ENCODE measurements around the gene ENG. TPM values are rescaled to one million over a fixed set of nuclear protein-coding genes. Genes with fewer than 3 reads are reported as not detected.
"Not testable (repeated sequence)": the region's sequence is repeated elsewhere in the genome, so short reads cannot be mapped to it uniquely, and the experiment has no call there.

The ENG gene
- total and polyA plus RNA-seq, 10 donors = 29.2 to 334 (median 222) TPM

DNA sequence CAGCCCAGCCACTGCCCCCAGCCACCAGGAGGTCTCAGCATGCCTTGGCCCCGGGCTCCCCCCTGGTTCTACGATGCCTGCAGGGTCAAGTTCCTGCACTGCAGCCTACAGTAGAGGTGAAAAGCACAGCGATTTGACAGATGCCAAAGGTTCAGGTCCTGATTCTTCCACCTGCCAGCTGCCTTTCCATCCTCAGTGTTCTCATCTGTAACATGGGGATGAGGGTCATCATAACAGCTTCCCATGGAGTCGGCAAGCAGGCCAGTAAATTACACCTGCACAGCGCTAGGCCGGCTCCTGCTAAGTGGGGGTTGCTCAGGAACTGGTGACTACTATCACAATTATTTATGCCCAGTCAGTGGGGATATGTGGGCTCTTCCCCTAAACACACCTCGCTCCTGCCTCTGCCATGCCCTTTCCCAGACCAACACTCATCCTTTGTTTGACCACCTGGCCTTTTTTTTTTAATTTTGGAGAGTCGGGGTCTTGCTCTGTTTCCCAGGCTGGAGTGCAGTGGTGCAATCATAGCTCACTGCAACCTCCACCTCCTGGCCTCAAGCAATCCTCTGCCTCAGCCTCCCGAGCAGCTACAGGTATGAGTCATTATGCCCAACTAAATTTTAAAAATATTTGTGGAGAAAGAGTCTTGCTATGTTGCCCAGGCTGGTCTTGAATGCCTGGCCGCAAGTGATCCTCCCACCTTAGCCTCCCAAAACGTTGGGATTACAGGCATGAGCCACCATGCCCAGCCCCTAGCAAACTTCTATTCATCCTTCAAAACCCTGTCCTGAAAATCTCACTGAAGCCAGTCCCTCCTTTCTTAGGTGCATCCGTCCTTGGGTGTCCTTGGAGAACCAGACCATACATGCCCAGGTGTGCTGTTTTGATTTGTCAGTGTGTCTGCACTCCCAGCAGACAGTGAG lies 6.4 kb downstream of the ENG start:
- no peak for DNase-seq
- peak in 1 of 3 donors; percentile 28 for TF ChIP-seq POLR2AphosphoS5 (IDR thresholded peaks at IDR 0.05)
- TF ChIP-seq CTCF (IDR thresholded peaks at IDR 0.05 in 8 of 11, conservative IDR thresholded peaks at IDR 0.05 in 3 of 11) = no peak
- TF ChIP-seq POLR2A (IDR thresholded peaks at IDR 0.05) = no peak
- Histone ChIP-seq H3K27ac (peak overlapping the region; percentile 13 to 91 (median 74)), H3K27me3 (replicated peaks in 1 of 7) (no peaks in the 10 kb centered on the region), H3K36me3 (peaks cover 0 to 42% (median 3%) of the 10 kb centered on the region in 6 donors), H3K9me3 (peaks cover 0 to 24% (median 17%) of the 10 kb centered on the region in 8 donors), H3K4me3 (peak overlapping the region in 5 of 8 donors; percentile 2 to 43 (median 18)), H3K4me1 (peaks cover 19 to 98% (median 62%) of the 10 kb centered on the region in 6 donors)
- 66 to 78% (median 69%) methylated on average over 12 of the region's 12 CpGs for WGBS, 5 donors
- intact Hi-C loops (cut with DNase I; ENCODE audit: low total_unique reads) = no loop called here

GRCh38 chr9:127847178-127847510 lies 7.3 kb downstream of the ENG start:
- DNase-seq = no peak
- intact Hi-C loops (cut with DNase I; ENCODE audit: low total_unique reads) = no loop called here
- no peaks in the 10 kb centered on the region for H3K27me3 ChIP-seq (replicated peaks in 1 of 7)
- H3K27ac ChIP-seq = peak overlapping the region in 7 of 8 donors; percentile 46 to 91 (median 77)
- TF ChIP-seq POLR2AphosphoS5 (IDR thresholded peaks at IDR 0.05) = peak in 2 of 3 donors; percentile 54 to 77
- TF ChIP-seq POLR2A (IDR thresholded peaks at IDR 0.05) = no peak
- peaks cover 19 to 98% (median 67%) of the 10 kb centered on the region in 6 donors for H3K4me1 ChIP-seq
- 43 to 60% (median 56%) methylated on average over 6 of the region's 6 CpGs for WGBS, 5 donors
- H3K36me3 ChIP-seq = peaks cover 0 to 51% (median 6%) of the 10 kb centered on the region in 6 donors
- peak overlapping the region in 4 of 8 donors; percentile 4 to 43 (median 22) for H3K4me3 ChIP-seq
- peaks cover 0 to 24% (median 17%) of the 10 kb centered on the region in 8 donors for H3K9me3 ChIP-seq

- Histone ChIP-seq H3K9me3 (peaks cover 0 to 24% (median 17%) of the 10 kb centered on the region in 8 donors), H3K4me3 (peak overlapping the region in 5 of 8 donors; percentile 4 to 43 (median 23)), H3K27me3 (replicated peaks in 1 of 7) (no peaks in the 10 kb centered on the region), H3K27ac (peak overlapping the region in 7 of 8 donors; percentile 46 to 91 (median 77)), H3K36me3 (peaks cover 0 to 53% (median 8%) of the 10 kb centered on the region in 6 donors), H3K4me1 (peaks cover 19 to 98% (median 69%) of the 10 kb centered on the region in 6 donors)
- intact Hi-C loops (cut with DNase I; ENCODE audit: low total_unique reads) = no loop called here
- DNase-seq = no peak
- WGBS, 5 donors = 36 to 78% (median 66%) methylated on average over 13 to 18 of the region's 18 CpGs
- peak in 1 of 11 experiments; percentile 7 for TF ChIP-seq CTCF (IDR thresholded peaks at IDR 0.05 in 8 of 11, conservative IDR thresholded peaks at IDR 0.05 in 3 of 11)
- TF ChIP-seq POLR2AphosphoS5 (IDR thresholded peaks at IDR 0.05) = peak; percentile 16 to 73 (median 53)
- TF ChIP-seq POLR2A (IDR thresholded peaks at IDR 0.05) = no peak
Measured at GRCh38 chr9:127846443-127847177, 7.8 kb downstream of the ENG start.

DNA sequence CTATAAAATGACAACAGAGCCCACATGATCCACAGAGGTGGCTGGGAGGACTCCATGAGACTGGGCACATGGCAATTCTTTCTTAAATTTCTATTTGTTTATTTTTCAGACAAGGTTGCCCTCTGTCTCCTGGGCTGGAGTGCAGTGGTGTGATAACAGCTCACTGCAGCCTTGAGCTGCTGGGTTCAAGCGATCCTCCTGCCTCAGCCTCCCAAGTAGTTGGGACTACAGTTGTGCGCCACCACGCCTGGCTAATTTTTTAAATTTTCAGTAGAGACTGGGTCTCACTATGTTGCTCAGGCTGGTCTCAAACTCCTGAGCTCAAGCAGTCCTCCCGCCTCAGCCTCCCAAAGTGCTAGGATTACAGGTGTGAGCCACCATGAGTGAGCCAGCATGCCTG lies 8.8 kb downstream of the ENG start:
- Histone ChIP-seq H3K9me3 (peaks cover 0 to 24% (median 17%) of the 10 kb centered on the region in 8 donors), H3K4me1 (peaks cover 19 to 98% (median 69%) of the 10 kb centered on the region in 6 donors), H3K36me3 (peaks cover 0 to 59% (median 10%) of the 10 kb centered on the region in 6 donors), H3K27ac (peak overlapping the region; percentile 52 to 91 (median 74)), H3K4me3 (peak overlapping the region in 1 of 8 donors; percentile 27)
- intact Hi-C loops (cut with DNase I; ENCODE audit: low total_unique reads); H3K27me3 ChIP-seq (replicated peaks in 1 of 7); DNase-seq: not testable (repeated sequence)
- WGBS, 5 donors = 88 to 91% (median 91%) methylated on average over 4 of the region's 4 CpGs
